ENCODE data around the gene HOPX.
"Not testable (repeated sequence)": the region's sequence is repeated elsewhere in the genome, so short reads cannot be mapped to it uniquely, and the experiment has no call there.

Gene HOPX

DNA sequence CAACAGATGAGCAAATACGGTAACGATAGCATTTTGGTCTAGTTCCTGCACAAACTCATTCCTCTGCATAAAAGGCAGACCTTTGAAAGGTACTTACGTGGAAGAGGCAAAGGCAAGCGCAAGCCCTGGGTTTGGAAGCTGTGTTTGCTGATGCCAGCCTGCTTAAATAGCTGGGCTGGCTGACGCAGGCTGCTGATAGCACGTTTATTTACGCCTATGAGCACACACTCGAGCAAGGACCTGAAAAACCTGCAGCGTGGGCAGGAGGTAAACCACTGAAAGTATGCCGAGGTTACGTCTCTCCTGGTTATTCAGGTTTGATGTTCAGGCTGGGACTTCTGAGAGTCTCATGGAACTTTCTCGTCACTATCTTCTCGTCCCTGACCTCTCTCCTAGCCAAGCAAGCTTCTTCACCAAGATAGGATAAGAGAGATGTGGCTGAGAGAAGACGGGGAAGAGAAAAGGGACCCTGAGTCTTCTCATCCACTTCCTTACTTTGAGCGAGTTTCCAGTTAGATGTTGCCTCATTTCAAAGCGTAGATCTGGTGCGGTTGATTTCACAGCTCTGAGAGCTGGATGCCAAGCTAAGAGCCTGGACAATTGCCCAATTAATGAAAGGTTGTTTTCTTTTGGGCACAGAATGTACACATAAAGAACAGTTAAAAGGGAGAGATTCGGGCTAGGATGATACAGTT is at the start of gene HOPX:
HOPX (minus strand) TSS at position 139 of the 695 bp plus-strand sequence. CDS start 23,480 bp downstream, outside the sequence.
- DNase-seq (ENCODE audit: low spot score), result no peak

GRCh38 chr4:56730097-56730496 is 49.0 kb upstream of the HOPX start:
- DNase-seq (ENCODE audit: low spot score), result no peak

DNA sequence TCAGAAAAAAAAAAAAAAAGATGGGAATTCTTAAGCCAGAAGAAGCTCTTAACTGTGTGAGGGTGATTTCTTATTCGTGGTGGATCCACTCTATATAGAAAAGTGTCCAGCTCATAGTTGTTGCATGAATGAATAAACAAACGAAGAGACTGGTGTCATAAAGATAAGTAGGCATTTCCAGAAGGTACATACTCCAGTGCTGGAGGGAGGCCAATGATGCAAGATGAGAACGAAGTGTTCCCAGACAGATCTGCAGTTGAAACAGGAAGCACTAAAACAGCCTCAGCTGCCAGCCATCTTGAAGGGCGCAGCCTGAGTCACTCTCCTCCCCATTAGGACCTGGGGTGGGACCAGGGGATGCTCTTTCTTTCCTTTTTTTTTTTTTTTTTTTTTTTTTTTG is 47.4 kb upstream of the HOPX start:
- DNase-seq (ENCODE audit: low spot score), result no peak

DNA sequence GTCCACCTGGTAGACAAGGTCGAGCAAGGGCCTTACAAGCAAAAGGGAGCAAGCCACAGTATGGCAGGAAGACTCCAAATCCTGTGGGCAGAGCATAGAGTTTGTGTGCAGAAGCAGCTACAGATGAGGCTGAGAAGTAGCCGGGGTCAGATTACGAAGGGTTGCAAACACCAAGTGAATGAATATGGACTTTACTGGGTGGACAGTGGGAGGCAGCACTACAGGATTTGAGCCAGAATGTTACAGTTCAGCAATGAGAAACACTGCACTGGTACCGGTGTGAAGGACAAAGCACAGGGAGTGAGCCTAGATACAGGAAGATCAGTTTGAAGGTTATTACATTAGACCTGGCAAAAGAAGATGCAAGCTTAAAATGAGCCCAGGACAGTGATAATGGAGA is 46.1 kb upstream of the HOPX start:
- no peak for DNase-seq (ENCODE audit: low spot score)

DNA sequence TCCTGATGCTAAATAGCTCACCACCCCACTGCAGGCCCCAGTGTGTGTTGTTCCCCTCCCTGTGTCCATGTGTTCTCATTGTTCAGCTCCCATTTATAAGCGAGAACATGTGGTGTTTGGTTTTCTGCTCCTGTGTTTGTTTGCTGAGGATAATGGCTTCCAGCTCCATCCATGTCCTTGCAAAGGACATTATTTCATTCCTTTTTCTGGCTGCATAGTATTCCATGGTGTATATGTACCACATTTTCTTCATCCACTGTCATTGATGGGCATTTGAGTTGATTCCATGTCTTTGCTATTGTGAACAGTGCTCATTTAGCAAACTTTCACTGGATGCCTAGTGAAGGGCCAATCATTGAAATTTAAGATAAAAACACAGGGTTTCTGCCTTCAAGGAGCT is 45.5 kb upstream of the HOPX start:
- not testable (repeated sequence) for DNase-seq (ENCODE audit: low spot score)

DNA sequence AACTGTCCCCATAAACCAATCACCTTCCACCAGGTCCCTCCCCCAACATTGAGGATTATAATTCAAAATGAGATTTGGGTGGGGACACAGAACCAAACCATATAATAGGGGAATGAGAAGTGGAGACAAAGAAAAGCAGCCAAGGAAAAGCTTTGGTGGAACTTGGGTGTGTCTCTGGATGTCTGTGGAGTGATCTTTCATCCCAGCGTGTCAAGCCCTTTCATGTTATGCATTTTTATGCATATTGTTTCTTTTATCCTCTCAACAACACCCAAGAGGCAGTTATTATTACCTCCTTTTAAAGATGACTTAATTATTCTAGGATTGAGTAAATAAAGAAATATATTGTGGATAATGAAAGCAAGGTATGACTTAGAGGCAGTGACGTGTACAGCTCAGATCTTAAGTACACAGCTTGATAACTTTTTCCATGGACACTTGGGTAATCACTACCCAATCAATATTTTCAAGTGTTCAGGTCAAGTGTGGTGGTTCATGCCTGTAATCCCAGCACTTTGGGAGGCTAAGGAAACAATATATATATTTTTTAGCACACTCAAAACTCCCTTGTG is 42.6 kb upstream of the HOPX start:
- DNase-seq (ENCODE audit: low spot score), result no peak

GRCh38 chr4:56723201-56723605 is 42.1 kb upstream of the HOPX start:
- DNase-seq (ENCODE audit: low spot score), result no peak

DNA sequence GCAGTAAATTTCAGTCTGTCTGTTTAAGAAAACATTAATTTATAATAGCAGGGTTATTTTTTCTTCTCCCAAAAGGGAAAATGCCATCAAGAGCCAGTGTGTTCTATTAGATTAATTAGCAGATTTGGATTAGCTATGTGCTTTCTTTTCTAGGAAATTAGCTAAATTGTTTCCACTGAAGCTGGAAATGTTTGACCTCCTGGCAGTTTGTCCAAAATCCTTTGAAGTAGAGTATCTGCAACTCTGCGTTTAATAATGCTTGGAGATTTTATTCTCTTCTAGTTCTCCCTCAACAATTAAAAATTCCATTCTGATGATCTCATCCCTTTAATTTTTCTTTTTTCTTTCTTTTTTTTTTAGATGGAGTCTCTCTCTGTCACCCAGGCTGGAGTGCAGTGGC is 27.1 kb upstream of the HOPX start:
- DNase-seq (ENCODE audit: low spot score), result no peak

- DNase-seq (ENCODE audit: low spot score), result no peak
Observed at GRCh38 chr4:56705966-56706365, 24.9 kb upstream of the HOPX start.

- DNase-seq (ENCODE audit: low spot score), result no peak
Observed at GRCh38 chr4:56705334-56705733, 24.2 kb upstream of the HOPX start.

- DNase-seq (ENCODE audit: low spot score), result no peak
Observed at GRCh38 chr4:56704089-56704871, 23.2 kb upstream of the HOPX start.

DNA sequence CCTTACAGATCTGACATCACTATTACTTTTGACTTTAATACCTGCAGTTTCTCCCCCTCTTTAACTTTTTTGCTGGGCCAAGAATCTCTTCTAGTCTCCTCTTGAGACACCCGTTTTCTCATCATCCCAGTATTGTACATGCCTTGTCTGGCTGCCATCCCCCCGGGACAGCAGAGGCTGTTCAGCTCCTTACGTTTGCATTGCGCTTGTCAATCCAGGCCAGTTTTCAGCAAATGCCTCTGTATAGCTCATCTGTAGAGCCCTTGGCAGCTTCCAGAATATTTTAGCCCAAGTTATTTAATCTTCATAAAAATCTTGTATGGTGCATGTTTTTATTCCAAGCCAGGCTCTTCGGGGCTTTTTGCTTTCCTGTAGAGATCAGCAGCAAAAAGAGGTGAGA is 22.3 kb upstream of the HOPX start:
- no peak for DNase-seq (ENCODE audit: low spot score)

DNA sequence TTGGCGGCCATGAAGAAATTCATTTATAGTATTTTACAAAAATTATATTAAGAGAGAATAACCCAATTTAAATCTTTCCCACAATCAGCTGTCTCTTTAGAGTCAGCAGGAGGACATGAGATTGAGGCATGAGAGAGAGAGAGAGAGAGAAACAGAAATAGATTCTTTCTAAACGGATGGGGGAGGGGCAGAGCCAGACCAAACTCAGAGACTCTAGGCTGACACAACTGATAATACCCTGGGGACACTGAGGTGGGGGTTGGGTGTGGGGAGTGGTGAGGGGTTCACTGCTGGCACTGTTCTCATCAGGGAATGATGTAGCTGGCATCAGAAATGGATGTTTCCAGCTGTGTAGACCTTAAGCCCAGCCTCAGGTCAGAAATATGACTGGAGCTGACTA is 20.5 kb upstream of the HOPX start:
- no peak for DNase-seq (ENCODE audit: low spot score)

GRCh38 chr4:56701161-56701480 is 20.0 kb upstream of the HOPX start:
- no peak for DNase-seq (ENCODE audit: low spot score)

GRCh38 chr4:56699537-56700105 is 18.5 kb upstream of the HOPX start:
- DNase-seq (ENCODE audit: low spot score), result no peak

DNA sequence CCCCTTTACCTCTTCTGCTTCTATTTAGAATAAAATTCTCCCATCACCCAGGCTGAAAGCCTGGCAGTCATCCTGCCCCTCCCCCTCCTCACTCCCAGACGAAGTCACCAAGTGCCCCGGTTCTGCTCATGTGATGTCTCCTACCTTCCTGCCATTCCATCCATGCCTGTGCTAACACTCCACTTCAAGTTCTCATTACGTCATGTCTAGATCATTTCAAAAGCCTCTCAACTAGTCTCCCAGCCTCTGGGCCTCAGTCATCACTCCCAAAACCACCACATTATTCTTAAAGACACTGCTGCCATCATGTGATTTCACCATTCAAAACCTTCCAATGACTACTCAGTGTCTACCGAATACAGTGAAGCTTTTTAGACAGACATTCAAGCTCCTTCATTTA is 17.2 kb upstream of the HOPX start:
- no peak for DNase-seq (ENCODE audit: low spot score)

GRCh38 chr4:56696056-56696455 is 15.0 kb upstream of the HOPX start:
- DNase-seq (ENCODE audit: low spot score), result no peak

- DNase-seq (ENCODE audit: low spot score), result not testable (repeated sequence)
Observed at GRCh38 chr4:56693476-56693875, 12.4 kb upstream of the HOPX start.

- peak; percentile 46 for DNase-seq (ENCODE audit: low spot score)
Observed at GRCh38 chr4:56692576-56692975, 11.5 kb upstream of the HOPX start.

- no peak for DNase-seq (ENCODE audit: low spot score)
Observed at GRCh38 chr4:56691425-56691824, 10.3 kb upstream of the HOPX start.

DNA sequence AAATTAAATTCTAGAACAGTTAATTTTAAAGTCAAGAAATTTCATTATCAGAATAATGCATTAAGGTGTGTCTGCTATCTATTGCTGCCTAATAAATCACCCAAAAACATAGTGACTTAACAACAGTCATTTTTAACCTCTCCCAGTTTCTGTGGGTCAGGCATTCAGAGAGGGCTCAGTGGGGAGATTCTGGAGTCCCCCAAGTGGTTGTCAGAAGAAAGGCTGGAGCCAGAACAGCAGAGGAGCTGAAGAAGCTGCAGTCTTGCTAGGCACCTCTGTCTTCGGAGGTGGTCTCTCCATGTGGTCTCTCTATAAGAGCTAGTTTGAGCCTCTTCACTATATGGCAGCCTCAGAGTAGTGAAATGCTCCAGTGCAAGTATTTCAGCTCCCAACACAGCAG is 9.3 kb upstream of the HOPX start:
- no peak for DNase-seq (ENCODE audit: low spot score)

DNA sequence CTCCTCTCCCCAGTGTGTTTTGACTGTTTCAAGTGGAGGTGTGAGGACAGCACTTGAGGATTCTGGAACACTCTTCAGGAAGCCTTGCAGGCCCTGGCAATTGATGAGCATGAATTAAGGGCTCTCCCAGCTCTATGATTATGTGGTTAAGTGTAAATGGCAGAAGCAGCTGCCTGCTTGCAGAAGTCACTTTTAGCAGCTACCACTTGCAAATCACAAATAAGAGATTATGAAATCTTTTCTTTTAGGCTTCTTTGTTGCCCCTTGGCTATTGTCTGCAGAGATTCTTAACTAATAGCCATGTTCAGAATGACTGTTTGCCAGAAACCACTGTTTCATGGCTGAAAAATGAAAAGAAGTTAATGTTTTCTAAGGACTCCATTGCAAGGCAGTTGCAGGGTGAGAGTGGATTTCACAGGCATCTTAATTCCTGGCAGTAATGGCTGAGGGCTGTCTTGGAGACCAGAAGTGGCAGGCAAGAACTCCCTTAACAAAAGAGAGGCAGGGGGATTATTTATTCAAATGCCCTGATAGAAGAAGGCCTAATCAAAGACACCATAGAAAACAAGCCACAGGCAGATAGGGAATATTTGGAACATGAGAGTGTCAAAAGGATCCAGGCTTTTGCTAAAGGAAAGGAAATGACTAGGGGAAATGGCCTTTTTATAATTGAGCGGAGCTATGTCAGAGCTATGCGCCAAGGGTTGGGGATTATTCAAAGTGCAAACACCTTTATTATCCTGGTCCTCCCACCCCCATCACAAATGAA is 8.3 kb upstream of the HOPX start:
- no peak for DNase-seq (ENCODE audit: low spot score)
